Measurements from ENCODE around the gene ZFYVE28.

Gene ZFYVE28

GRCh38 chr4:2270341-2271165 is 147.9 kb downstream of the ZFYVE28 start:
- H3K9me2 ChIP-seq (replicated peaks; ENCODE audit: insufficient read depth, low read length), result no peaks in the 10 kb centered on the region
- no peaks in the 10 kb centered on the region for H3K27me3 ChIP-seq (ENCODE audit: low read length)
- H3K9me3 ChIP-seq (ENCODE audit: insufficient read depth, low read length), result no peaks in the 10 kb centered on the region
- H3K9ac ChIP-seq (ENCODE audit: low read length), result no peak overlapping the region
- no peak overlapping the region for H2AFZ ChIP-seq (ENCODE audit: low read depth, low read length, severe bottlenecking)
- H3K36me3 ChIP-seq (ENCODE audit: low read length), result no peaks in the 10 kb centered on the region
- no peaks in the 10 kb centered on the region for H4K20me1 ChIP-seq (ENCODE audit: low read depth, low read length)
- no peaks in the 10 kb centered on the region for H3F3A ChIP-seq (ENCODE audit: insufficient read depth)
- TF ChIP-seq EZH2phosphoT487 (conservative IDR thresholded peaks at IDR 0.05; ENCODE audit: low read length), result no peak
- TF ChIP-seq, protein P1, sequence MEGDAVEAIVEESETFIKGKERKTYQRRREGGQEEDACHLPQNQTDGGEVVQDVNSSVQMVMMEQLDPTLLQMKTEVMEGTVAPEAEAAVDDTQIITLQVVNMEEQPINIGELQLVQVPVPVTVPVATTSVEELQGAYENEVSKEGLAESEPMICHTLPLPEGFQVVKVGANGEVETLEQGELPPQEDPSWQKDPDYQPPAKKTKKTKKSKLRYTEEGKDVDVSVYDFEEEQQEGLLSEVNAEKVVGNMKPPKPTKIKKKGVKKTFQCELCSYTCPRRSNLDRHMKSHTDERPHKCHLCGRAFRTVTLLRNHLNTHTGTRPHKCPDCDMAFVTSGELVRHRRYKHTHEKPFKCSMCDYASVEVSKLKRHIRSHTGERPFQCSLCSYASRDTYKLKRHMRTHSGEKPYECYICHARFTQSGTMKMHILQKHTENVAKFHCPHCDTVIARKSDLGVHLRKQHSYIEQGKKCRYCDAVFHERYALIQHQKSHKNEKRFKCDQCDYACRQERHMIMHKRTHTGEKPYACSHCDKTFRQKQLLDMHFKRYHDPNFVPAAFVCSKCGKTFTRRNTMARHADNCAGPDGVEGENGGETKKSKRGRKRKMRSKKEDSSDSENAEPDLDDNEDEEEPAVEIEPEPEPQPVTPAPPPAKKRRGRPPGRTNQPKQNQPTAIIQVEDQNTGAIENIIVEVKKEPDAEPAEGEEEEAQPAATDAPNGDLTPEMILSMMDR (IDR thresholded peaks at IDR 0.05; ENCODE audit: insufficient read depth, low read length, poor library complexity, severe bottlenecking), result no peak
- H3K79me2 ChIP-seq (ENCODE audit: insufficient read depth, low read length), result no peaks in the 10 kb centered on the region
- H3K4me3 ChIP-seq (ENCODE audit: insufficient read depth, low read length, poor library complexity, severe bottlenecking), result no peak overlapping the region
- H3K4me2 ChIP-seq (ENCODE audit: low read depth, low read length, poor library complexity, severe bottlenecking), result no peak overlapping the region
- H3K27ac ChIP-seq (ENCODE audit: low read depth, low read length), result no peak overlapping the region

GRCh38 chr4:2269618-2270163 is 148.8 kb downstream of the ZFYVE28 start:
- Histone ChIP-seq H3K27me3 (ENCODE audit: low read length) (no peaks in the 10 kb centered on the region), H3K27ac (ENCODE audit: low read depth, low read length) (no peak overlapping the region), H2AFZ (ENCODE audit: low read depth, low read length, severe bottlenecking) (no peak overlapping the region), H3K4me3 (ENCODE audit: insufficient read depth, low read length, poor library complexity, severe bottlenecking) (no peak overlapping the region), H3K79me2 (ENCODE audit: insufficient read depth, low read length) (no peaks in the 10 kb centered on the region), H4K20me1 (ENCODE audit: low read depth, low read length) (no peaks in the 10 kb centered on the region), H3K9me3 (ENCODE audit: insufficient read depth, low read length) (no peaks in the 10 kb centered on the region), H3K9ac (ENCODE audit: low read length) (no peak overlapping the region), H3K4me2 (ENCODE audit: low read depth, low read length, poor library complexity, severe bottlenecking) (no peak overlapping the region), H3K9me2 (replicated peaks; ENCODE audit: insufficient read depth, low read length) (no peaks in the 10 kb centered on the region), H3K36me3 (ENCODE audit: low read length) (no peaks in the 10 kb centered on the region), H3F3A (ENCODE audit: insufficient read depth) (no peaks in the 10 kb centered on the region)
- TF ChIP-seq, protein P1 (IDR thresholded peaks at IDR 0.05; ENCODE audit: insufficient read depth, low read length, poor library complexity, severe bottlenecking), result no peak
- TF ChIP-seq EZH2phosphoT487 (conservative IDR thresholded peaks at IDR 0.05; ENCODE audit: low read length), result no peak

DNA sequence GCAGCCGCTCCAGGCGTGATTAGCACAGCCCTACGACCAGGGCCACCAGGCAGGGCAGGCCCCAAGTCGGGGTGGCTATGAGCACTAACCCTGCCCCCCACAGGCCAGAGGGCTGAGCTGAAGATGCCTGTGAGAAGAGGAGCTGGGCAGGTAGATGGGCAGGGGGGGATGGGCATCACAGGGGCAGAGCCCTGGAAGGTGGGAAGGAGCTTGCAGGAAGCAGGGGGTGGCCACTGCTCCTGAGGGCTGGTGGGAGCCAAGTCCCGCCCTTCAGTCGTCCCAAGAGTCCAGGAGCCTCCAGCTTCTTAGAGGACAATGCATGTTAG is 149.3 kb downstream of the ZFYVE28 start:
- no peaks in the 10 kb centered on the region for H3K9me3 ChIP-seq (ENCODE audit: insufficient read depth, low read length)
- no peaks in the 10 kb centered on the region for H3K79me2 ChIP-seq (ENCODE audit: insufficient read depth, low read length)
- no peak overlapping the region for H3K9ac ChIP-seq (ENCODE audit: low read length)
- no peak overlapping the region for H2AFZ ChIP-seq (ENCODE audit: low read depth, low read length, severe bottlenecking)
- H3K4me2 ChIP-seq (ENCODE audit: low read depth, low read length, poor library complexity, severe bottlenecking), result no peak overlapping the region
- H3K36me3 ChIP-seq (ENCODE audit: low read length), result no peaks in the 10 kb centered on the region
- no peak overlapping the region for H3K4me3 ChIP-seq (ENCODE audit: insufficient read depth, low read length, poor library complexity, severe bottlenecking)
- H3K27ac ChIP-seq (ENCODE audit: low read depth, low read length), result no peak overlapping the region
- H4K20me1 ChIP-seq (ENCODE audit: low read depth, low read length), result no peaks in the 10 kb centered on the region
- H3F3A ChIP-seq (ENCODE audit: insufficient read depth), result no peaks in the 10 kb centered on the region
- no peaks in the 10 kb centered on the region for H3K9me2 ChIP-seq (replicated peaks; ENCODE audit: insufficient read depth, low read length)
- TF ChIP-seq, protein P1 (IDR thresholded peaks at IDR 0.05; ENCODE audit: insufficient read depth, low read length, poor library complexity, severe bottlenecking), result no peak
- no peak for TF ChIP-seq EZH2phosphoT487 (conservative IDR thresholded peaks at IDR 0.05; ENCODE audit: low read length)
- no peaks in the 10 kb centered on the region for H3K27me3 ChIP-seq (ENCODE audit: low read length)

All from SU-DHL-6 (cell line).